ENCODE results near the gene ADGRA1. TPM values are rescaled to one million over a fixed set of nuclear protein-coding genes. Genes with fewer than 3 reads are reported as not detected.

Gene ADGRA1
- total and polyA plus RNA-seq, 2 of the 8 experiments (the other 6 are each of a cell fraction or from before 2014, with no cell fraction given) = 0.17 to 0.21 TPM

GRCh38 chr10:133129859-133130495 lies 42.3 kb downstream of the ADGRA1 start:
- Histone ChIP-seq H3K14ac (ENCODE audit: insufficient read length) (no peak overlapping the region), H3K4me3 (ENCODE audit: extremely low read depth in 1 of 4, insufficient read depth in 2 of 4, low read depth in 3 of 4, low read length in 4 of 4) (no peak overlapping the region)
- POLR2A ChIA-PET (ENCODE audit: partially characterized antibody) = no interaction called here

More at GRCh38 chr10:133129859-133130495, 42.3 kb downstream of the ADGRA1 start:
- no peak overlapping the region for H4K91ac ChIP-seq (replicated peaks; ENCODE audit: insufficient read length, low read length)
- H3K18ac ChIP-seq (ENCODE audit: extremely low read depth, low read length) = no peak overlapping the region
- FAIRE-seq = no peak
- H4K20me1 ChIP-seq (replicated peaks in 1 of 2; ENCODE audit: control insufficient read depth in 1 of 2, insufficient read depth in 2 of 2, low read length in 2 of 2) = peaks cover 0 to 8% of the 10 kb centered on the region in 2 experiments
- 90% methylated on average over 18 of the region's 20 CpGs; no CpG with 5 or more reads in 1 of the 2 experiments for WGBS, 2 experiments (ENCODE audit: extremely low coverage in 1 of 2, insufficient coverage in 1 of 2, insufficient read length in 1 of 2, insufficient replicate concordance in 2 of 2, low coverage in 1 of 2, low lambda C conversion rate in 2 of 2, missing lambda C conversion rate in 1 of 2)
- H3K4me2 ChIP-seq (ENCODE audit: insufficient read depth in 1 of 2, low read depth in 2 of 2, low read length in 2 of 2) = no peak overlapping the region
- CTCF ChIA-PET (ENCODE audit: partially characterized antibody) = no interaction called here
- H4K5ac ChIP-seq (ENCODE audit: insufficient read length, low read depth, low read length) = no peak overlapping the region
- no peak overlapping the region for H2BK120ac ChIP-seq (replicated peaks; ENCODE audit: low read depth, low read length)
- H4K8ac ChIP-seq (ENCODE audit: extremely low read depth, insufficient read depth, low read length) = no peak overlapping the region
- no peak overlapping the region for H3K23ac ChIP-seq (ENCODE audit: insufficient read length)
- no peak overlapping the region for H2BK20ac ChIP-seq (ENCODE audit: low read length)
- H2BK12ac ChIP-seq (ENCODE audit: low read depth, low read length) = no peak overlapping the region
- no peak for TF ChIP-seq TCF12 (IDR thresholded peaks at IDR 0.05; ENCODE audit: low read depth, low read length)
- TF ChIP-seq SUZ12 (IDR thresholded peaks at IDR 0.05; ENCODE audit: low read length) = no peak
- TF ChIP-seq KDM4A (IDR thresholded peaks at IDR 0.05; ENCODE audit: low read depth, low read length, severe bottlenecking) = no peak
- no peak for TF ChIP-seq CHD1 (IDR thresholded peaks at IDR 0.05; ENCODE audit: low read depth, low read length)
- TF ChIP-seq RFX5 (IDR thresholded peaks at IDR 0.05; ENCODE audit: borderline replicate concordance, low read depth, low read length) = no peak
- TF ChIP-seq SIX5 (IDR thresholded peaks at IDR 0.05; ENCODE audit: low read depth, low read length) = no peak
- no peak for TF ChIP-seq EP300 (IDR thresholded peaks at IDR 0.05; ENCODE audit: borderline replicate concordance in 1 of 2, low read depth in 2 of 2, low read length in 2 of 2)
- H3K79me1 ChIP-seq (ENCODE audit: low read depth, low read length) = no peaks in the 10 kb centered on the region
- H3K4me1 ChIP-seq (replicated peaks in 1 of 4; ENCODE audit: control insufficient read depth in 3 of 4, insufficient read depth in 4 of 4, low read length in 3 of 4) = peaks cover 0 to 3% (median 0%) of the 10 kb centered on the region in 4 experiments; a peak in 2 of 7 replicates
- H3K79me2 ChIP-seq (ENCODE audit: control insufficient read depth in 1 of 2, insufficient read depth in 2 of 2, low read length in 2 of 2) = no peaks in the 10 kb centered on the region
- no peak for DNase-seq (ENCODE audit: low read depth in 1 of 2, low spot score in 2 of 2)
- H2AFZ ChIP-seq (ENCODE audit: low read length) = no peak overlapping the region
- H2BK15ac ChIP-seq (ENCODE audit: low read length) = no peak overlapping the region
- H3K36me3 ChIP-seq (ENCODE audit: control insufficient read depth in 2 of 4, insufficient read depth in 4 of 4, low read length in 3 of 4) = no peaks in the 10 kb centered on the region
- no peak overlapping the region for H2BK5ac ChIP-seq (ENCODE audit: low read depth, low read length)
- H2AK5ac ChIP-seq (ENCODE audit: low read depth, low read length) = no peak overlapping the region
- no peak overlapping the region for H3K4ac ChIP-seq (replicated peaks; ENCODE audit: insufficient read length, low read depth, low read length)
- H3K56ac ChIP-seq (replicated peaks; ENCODE audit: insufficient read length, low read depth, low read length) = no peak overlapping the region
- H3K9ac ChIP-seq (replicated peaks in 1 of 4; ENCODE audit: extremely low read depth in 1 of 4, low read depth in 3 of 4, low read length in 3 of 4) = no peak overlapping the region
- H3K9me3 ChIP-seq (ENCODE audit: insufficient read depth in 2 of 2, low read depth in 1 of 2, low read length in 1 of 2) = peaks cover 0 to 5% of the 10 kb centered on the region in 2 experiments; a peak in 1 of 4 replicates
- 0 out of 2 replicates have a peak, but pooled peaks cover 4% of the 10 kb centered on the region for H3K23me2 ChIP-seq (ENCODE audit: low read depth, low read length)
- no peaks in the 10 kb centered on the region for H3K27me3 ChIP-seq (replicated peaks in 1 of 4; ENCODE audit: control insufficient read depth in 3 of 4, extremely low read depth in 1 of 4, insufficient read depth in 3 of 4, low read length in 3 of 4)
- no peak overlapping the region for H3K27ac ChIP-seq (ENCODE audit: low read depth, low read length)
